Subcutaneous adipose tissue (tissue), 4 donors: ENCODE results near the gene LGALS3BP. TPM values are rescaled to one million over a fixed set of nuclear protein-coding genes. Genes with fewer than 3 reads are reported as not detected.

Experiments used
- CTCF ChIP-seq: fragments of 450-650 bp; IDR thresholded peaks from one replicate; pipeline ENCODE4 v1.5.1; 2016; ENCODE audit warnings: low read depth, mild to moderate bottlenecking, control low read depth, antibody characterized with exemption, moderate library complexity
- total RNA-seq, 4 donors: library from RNA; depleted of rRNA; stranded (reverse); fragments of >200 nt; gene quantifications; one replicate each; pipeline ENCODE4 v1.1.0, GENCODE V29; 2016

Gene LGALS3BP
- total RNA-seq, 4 donors from 2014 or later = 237 to 556 (median 448) TPM

- no peak for TF ChIP-seq CTCF
Observed at GRCh38 chr17:79009397-79010303, 29.9 kb upstream of the LGALS3BP start, which contains the start of gene CANT1. Gene CANT1 (minus strand): TSS chr17:79009764. CDS start chr17:78997622, 12,142 bp downstream.

DNA sequence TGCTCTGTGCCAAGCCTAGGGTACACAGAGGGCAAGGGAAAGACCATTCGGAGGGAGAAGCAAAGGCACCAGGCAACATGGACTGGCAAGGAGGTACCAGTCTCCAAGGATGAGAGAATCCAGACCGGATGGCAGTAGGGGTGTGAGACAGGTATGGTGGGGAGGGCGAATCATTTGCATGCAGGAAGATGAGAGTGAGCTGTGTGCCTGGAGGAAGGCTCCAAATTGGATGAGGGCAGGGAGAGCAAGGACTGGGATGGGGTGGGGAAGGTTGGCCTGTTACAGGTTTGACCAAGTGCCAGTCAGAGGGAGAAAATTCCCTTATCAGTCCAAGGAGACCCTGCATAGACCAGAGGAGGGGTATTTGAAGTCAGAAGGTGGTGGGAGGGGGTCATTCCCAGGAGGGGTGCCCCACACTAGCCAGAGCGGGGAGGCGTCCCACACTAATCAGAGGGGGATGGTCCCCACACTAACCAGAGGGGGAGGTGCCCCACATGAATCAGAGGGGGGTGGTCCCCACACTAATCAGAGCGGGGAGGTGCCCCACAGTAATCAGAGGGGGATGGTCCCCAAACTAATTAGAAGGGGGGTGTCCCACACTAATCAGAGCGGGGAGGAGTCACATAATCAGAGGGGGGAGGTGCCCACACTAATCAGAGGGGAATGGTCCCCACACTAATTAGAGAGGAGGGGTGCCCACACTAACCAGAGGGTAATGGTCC lies 29.1 kb upstream of the LGALS3BP start:
- TF ChIP-seq CTCF = no peak

GRCh38 chr17:79007504-79008381 lies 28.0 kb upstream of the LGALS3BP start:
- no peak for TF ChIP-seq CTCF

DNA sequence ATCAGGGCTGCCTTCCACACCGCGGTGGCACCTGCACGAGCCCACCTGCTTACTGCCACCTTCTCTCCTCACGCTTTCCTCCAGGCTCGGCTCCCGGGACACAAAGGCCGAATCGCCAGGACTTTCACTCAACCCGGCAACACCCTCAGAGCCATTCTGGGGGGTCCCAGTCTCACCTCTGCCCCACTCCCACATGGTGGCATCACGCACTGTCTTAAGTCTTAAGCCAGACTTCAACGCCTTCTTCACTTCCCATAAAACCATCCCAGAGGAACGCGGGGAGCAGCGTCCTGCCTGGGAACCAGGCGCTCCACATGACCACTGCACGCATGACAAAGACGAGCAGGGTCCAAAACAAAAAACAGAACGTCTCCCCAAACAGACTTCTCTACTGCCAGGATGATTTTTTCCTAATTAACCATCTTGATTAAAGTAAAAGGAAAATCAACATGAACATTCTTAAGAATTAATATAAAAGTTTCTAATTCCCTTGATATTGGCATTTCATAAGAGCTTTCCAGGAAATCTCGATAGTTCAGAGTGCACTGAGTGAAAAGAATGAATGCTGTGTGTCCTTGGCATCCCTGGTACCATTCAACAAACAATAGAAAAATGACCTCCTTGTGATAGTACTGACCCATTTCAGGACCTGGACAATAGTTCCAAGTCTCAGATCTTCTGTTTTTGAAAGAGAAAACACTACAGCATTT lies 27.2 kb upstream of the LGALS3BP start:
- no peak for TF ChIP-seq CTCF

DNA sequence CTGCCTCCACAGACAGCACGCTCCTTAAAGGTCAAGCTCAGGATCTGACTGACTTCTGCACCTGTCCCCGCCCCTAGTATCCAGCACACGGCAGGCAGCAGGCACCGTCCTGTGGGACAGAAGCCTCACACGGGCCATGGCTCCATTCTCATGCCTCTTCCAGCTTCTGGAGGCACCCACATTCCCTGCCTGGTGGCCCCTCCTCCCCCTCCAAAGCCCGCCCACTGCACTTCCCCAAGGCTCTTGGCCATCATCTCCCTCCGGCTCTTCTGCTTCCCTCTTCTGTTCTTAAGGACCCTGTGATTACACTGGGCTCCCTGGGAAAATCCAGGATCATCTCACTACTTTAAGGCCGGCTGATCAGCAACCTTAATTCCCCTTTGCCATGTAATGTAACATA lies 26.3 kb upstream of the LGALS3BP start:
- no peak for TF ChIP-seq CTCF

GRCh38 chr17:79005063-79005861 lies 25.5 kb upstream of the LGALS3BP start:
- TF ChIP-seq CTCF = no peak
